Urothelium cell line (cell line): Measurements from ENCODE around the gene ZEB2.

Source experiments
- DNase-seq: peaks from one replicate; pipeline ENCODE4 v3.0.0; 2011; ENCODE audit warnings: low spot score, mixed read lengths
- FAIRE-seq: peaks from 2 replicates; lab custom pipeline; 2011; peaks lifted over from hg19 to GRCh38; lab: Jason Lieb, UNC

Gene ZEB2

GRCh38 chr2:144454466-144455287 is 65.2 kb downstream of the ZEB2 start:
- FAIRE-seq, result no peak
- no peak for DNase-seq

GRCh38 chr2:144453486-144454158 is 66.3 kb downstream of the ZEB2 start:
- FAIRE-seq (no peak), DNase-seq (no peak)

GRCh38 chr2:144452989-144453336 is 67.0 kb downstream of the ZEB2 start:
- DNase-seq, result no peak
- no peak for FAIRE-seq

GRCh38 chr2:144452169-144452988 is 67.5 kb downstream of the ZEB2 start:
- FAIRE-seq, result no peak
- peak; percentile 36 for DNase-seq

GRCh38 chr2:144451443-144451842 is 68.5 kb downstream of the ZEB2 start:
- FAIRE-seq, result no peak
- no peak for DNase-seq

- no peak for DNase-seq
Observed at GRCh38 chr2:144449028-144449406, 70.9 kb downstream of the ZEB2 start.

GRCh38 chr2:144448389-144449027 is 71.4 kb downstream of the ZEB2 start:
- FAIRE-seq, result no peak
- no peak for DNase-seq

More at GRCh38 chr2:144449028-144449406, 70.9 kb downstream of the ZEB2 start:
- no peak for FAIRE-seq

- DNase-seq (no peak), FAIRE-seq (no peak)
Observed at GRCh38 chr2:144447535-144447934, 72.4 kb downstream of the ZEB2 start.

GRCh38 chr2:144446136-144446535 is 73.8 kb downstream of the ZEB2 start:
- FAIRE-seq, result no peak

GRCh38 chr2:144445196-144445595 is 74.7 kb downstream of the ZEB2 start:
- DNase-seq (no peak), FAIRE-seq (no peak)

More at GRCh38 chr2:144446136-144446535, 73.8 kb downstream of the ZEB2 start:
- DNase-seq, result no peak

GRCh38 chr2:144443837-144444817 is 75.8 kb downstream of the ZEB2 start:
- DNase-seq, result no peak
- FAIRE-seq, result no peak

- no peak for FAIRE-seq
Observed at GRCh38 chr2:144441711-144442141, 78.2 kb downstream of the ZEB2 start.

GRCh38 chr2:144439993-144440392 is 79.9 kb downstream of the ZEB2 start:
- no peak for FAIRE-seq

More at GRCh38 chr2:144441711-144442141, 78.2 kb downstream of the ZEB2 start:
- no peak for DNase-seq

GRCh38 chr2:144438801-144439631 is 80.9 kb downstream of the ZEB2 start:
- DNase-seq (no peak), FAIRE-seq (no peak)

More at GRCh38 chr2:144439993-144440392, 79.9 kb downstream of the ZEB2 start:
- no peak for DNase-seq

- FAIRE-seq, result no peak
Observed at GRCh38 chr2:144437636-144438035, 82.3 kb downstream of the ZEB2 start.

GRCh38 chr2:144434425-144435222 is 85.3 kb downstream of the ZEB2 start:
- DNase-seq, result no peak
- FAIRE-seq, result no peak

More at GRCh38 chr2:144437636-144438035, 82.3 kb downstream of the ZEB2 start:
- DNase-seq, result no peak

- DNase-seq, result no peak
- no peak for FAIRE-seq
Observed at GRCh38 chr2:144432921-144433320, 87.0 kb downstream of the ZEB2 start.

GRCh38 chr2:144431998-144432397 is 87.9 kb downstream of the ZEB2 start:
- DNase-seq (no peak), FAIRE-seq (no peak)
